Tibial nerve (tissue), 4 donors: Measurements from ENCODE around the gene ANKH. TPM values are rescaled to one million over a fixed set of nuclear protein-coding genes. Genes with fewer than 3 reads are reported as not detected.

Source experiments
- DNase-seq, 2 donors: peaks; one replicate each; pipeline ENCODE4 v3.0.0-alpha.2; 2019; ENCODE audit warnings: low spot score in 2 of 2
- H3K27ac ChIP-seq, 4 donors: fragments of 200-600 bp; sonication (generic) in 3 of 4; one replicate each; pipeline ENCODE4 v1.5.1; 2017 to 2019; ENCODE audit warnings: mild to moderate bottlenecking in 1 of 4
- H3K27me3 ChIP-seq, 2 donors: fragments of 200-600 bp; sonication (generic) in 1 of 2; one replicate each; pipeline versions ENCODE4 v1.5.1 to v1.6.0; 2017 to 2019
- H3K36me3 ChIP-seq, 3 donors: fragments of 200-600 bp; sonication (generic); one replicate each; pipeline ENCODE4 v1.5.1; 2018 to 2019
- H3K4me1 ChIP-seq, 4 donors: fragments of 200-600 bp; sonication (generic) in 3 of 4; one replicate each; pipeline ENCODE4 v1.5.1; 2017 to 2019
- H3K4me3 ChIP-seq, 4 donors: fragments of 200-600 bp; sonication (generic) in 3 of 4; one replicate each; pipeline ENCODE4 v1.5.1; 2017 to 2019; ENCODE audit warnings: mild to moderate bottlenecking in 1 of 4, moderate library complexity in 1 of 4
- H3K9me3 ChIP-seq, 4 donors: fragments of 200-600 bp; sonication (generic) in 3 of 4; one replicate each; pipeline ENCODE4 v1.5.1; 2017 to 2019
- CTCF ChIP-seq, 5 experiments: fragments of 200-600 bp in 3 of 5; fragments of 450-650 bp in 2 of 5; sonication (generic) in 3 of 5; IDR thresholded peaks; one replicate each; pipeline ENCODE4 v1.5.1; 2016 to 2019; ENCODE audit warnings: antibody characterized with exemption in 5 of 5, mild to moderate bottlenecking in 3 of 5, moderate library complexity in 2 of 5
- EP300 ChIP-seq, 2 donors: sonication (generic); formaldehyde crosslinking; IDR thresholded peaks; one replicate each; pipeline ENCODE4 v1.6.1; 2017; ENCODE audit warnings: antibody characterized with exemption in 2 of 2, mild to moderate bottlenecking in 1 of 2
- POLR2A ChIP-seq, 2 donors: fragments of 450-650 bp; IDR thresholded peaks; one replicate each; pipeline ENCODE4 v1.6.1; 2017; ENCODE audit warnings: antibody characterized with exemption in 2 of 2, mild to moderate bottlenecking in 2 of 2, moderate library complexity in 2 of 2
- WGBS, 2 donors: methylation state at CpG; one replicate each; pipeline ENCODE4 v1.1.5; 2018; 5-methylcytosine and 5-hydroxymethylcytosine counted together
- small RNA-seq: library from RNA; depleted of rRNA; stranded (forward); fragments of <200 nt; gene quantifications from one replicate; pipeline ENCODE3, GENCODE V24; 2016
- total RNA-seq, 4 donors: library from RNA; depleted of rRNA; stranded (reverse); fragments of >200 nt; gene quantifications; one replicate each; pipeline ENCODE4 v1.1.0, GENCODE V29; 2016

ANKH gene
- total RNA-seq, 4 donors from 2014 or later: 45.7 to 77.9 (median 46.6) TPM

GRCh38 chr5:14655146-14655741, 216.3 kb downstream of the ANKH start:
- Histone ChIP-seq H3K4me3 (no peak overlapping the region), H3K9me3 (no peaks in the 10 kb centered on the region), H3K27ac (no peak overlapping the region), H3K4me1 (no peaks in the 10 kb centered on the region), H3K27me3 (no peaks in the 10 kb centered on the region), H3K36me3 (no peaks in the 10 kb centered on the region)
- no peak for DNase-seq
- TF ChIP-seq CTCF (IDR thresholded peaks at IDR 0.05) (no peak), EP300 (IDR thresholded peaks at IDR 0.05) (no peak), POLR2A (IDR thresholded peaks at IDR 0.05) (no peak)
- WGBS, 2 donors: 56 to 57% methylated on average over 4 of the region's 4 CpGs

Small RNA genes within 50 kb of the gene (small RNA-seq; reads per million reads assigned to genes)
- gene HNRNPKP5 (not detected), gene MIR4637 (not detected)

Other genes with a start within 250 kb of the ANKH start
- 10 to 100 TPM; 37.7 to 59.2 (median 43.1) TPM for gene OTULIN, start 207.1 kb downstream of the ANKH start, total RNA-seq